Astrocyte (in vitro differentiated cells and primary cell): Measurements from ENCODE around the gene OR13C3. TPM values are rescaled to one million over a fixed set of nuclear protein-coding genes. Genes with fewer than 3 reads are reported as not detected.

ENCODE experiments used
- DNase-seq: peaks from one replicate; pipeline ENCODE4 v3.0.0-alpha.2; 2010; ENCODE audit warnings: low read depth
- FAIRE-seq: peaks from 2 replicates; lab custom pipeline; 2011; peaks lifted over from hg19 to GRCh38; lab: Jason Lieb, UNC
- H2AFZ ChIP-seq: 2 replicates; pipeline ENCODE4 v1.6.0; 2012; ENCODE audit warnings: low read depth, low read length, inconsistent platforms
- H3K27ac ChIP-seq: 2 replicates; pipeline ENCODE4 v1.5.1; 2011; ENCODE audit warnings: low read depth, low read length, inconsistent platforms
- H3K27me3 ChIP-seq: 2 replicates; pipeline ENCODE4 v1.6.0; 2011; ENCODE audit warnings: low read length, inconsistent platforms; ENCODE audit not compliant: insufficient read depth
- H3K36me3 ChIP-seq: 2 replicates; pipeline ENCODE4 v1.5.1; 2011; ENCODE audit warnings: low read length, inconsistent platforms; ENCODE audit not compliant: insufficient read depth
- H3K4me1 ChIP-seq: 2 replicates; pipeline ENCODE4 v1.5.1; 2011; ENCODE audit warnings: low read length, inconsistent platforms; ENCODE audit not compliant: insufficient read depth
- H3K4me2 ChIP-seq: 2 replicates; pipeline ENCODE4 v1.6.0; 2012; ENCODE audit warnings: low read length, inconsistent platforms
- H3K4me3 ChIP-seq: 2 replicates; pipeline ENCODE4 v1.5.1; 2011; ENCODE audit warnings: low read depth, mild to moderate bottlenecking, low read length, inconsistent platforms; ENCODE audit not compliant: insufficient read depth
- H3K79me2 ChIP-seq: 2 replicates; pipeline ENCODE4 v1.6.0; 2012; ENCODE audit warnings: mild to moderate bottlenecking, low read length, inconsistent platforms; ENCODE audit not compliant: insufficient read depth
- H3K9ac ChIP-seq: 2 replicates; pipeline ENCODE4 v1.6.0; 2012; ENCODE audit warnings: mild to moderate bottlenecking, low read length, inconsistent platforms
- H3K9me3 ChIP-seq: 2 replicates; pipeline ENCODE4 v1.5.1; 2012; ENCODE audit warnings: low read depth, mild to moderate bottlenecking, low read length, inconsistent platforms; ENCODE audit not compliant: insufficient read depth
- H4K20me1 ChIP-seq: 2 replicates; pipeline ENCODE4 v1.6.0; 2012; ENCODE audit warnings: low read length, inconsistent platforms; ENCODE audit not compliant: insufficient read depth
- H3K27ac Mint-ChIP-seq: one replicate; pipeline ENCODE4 v1.8.0; 2021; ENCODE audit warnings: mild to moderate bottlenecking, mixed read lengths; ENCODE audit not compliant: unreplicated experiment
- H3K27me3 Mint-ChIP-seq: one replicate; pipeline ENCODE4 v1.8.0; 2021; ENCODE audit warnings: low read depth, mixed read lengths; ENCODE audit not compliant: unreplicated experiment
- H3K36me3 Mint-ChIP-seq: one replicate; pipeline ENCODE4 v1.8.0; 2021; ENCODE audit warnings: low read depth, mixed read lengths; ENCODE audit not compliant: unreplicated experiment
- H3K4me1 Mint-ChIP-seq: one replicate; pipeline ENCODE4 v1.8.0; 2021; ENCODE audit warnings: low read depth, mixed read lengths; ENCODE audit not compliant: unreplicated experiment
- H3K4me3 Mint-ChIP-seq: one replicate; pipeline ENCODE4 v1.8.0; 2021; ENCODE audit warnings: mild to moderate bottlenecking, moderate library complexity, mixed read lengths; ENCODE audit not compliant: unreplicated experiment
- H3K9me3 Mint-ChIP-seq: one replicate; pipeline ENCODE4 v1.8.0; 2021; ENCODE audit warnings: mild to moderate bottlenecking, mixed read lengths; ENCODE audit not compliant: unreplicated experiment
- CTCF ChIP-seq: IDR thresholded peaks from 2 replicates; pipeline ENCODE4 v1.5.1; 2011; ENCODE audit warnings: low read depth, mild to moderate bottlenecking, inconsistent platforms, low read length, moderate library complexity; ENCODE audit not compliant: insufficient read depth
- EZH2 ChIP-seq: IDR thresholded peaks from 2 replicates; pipeline ENCODE4 v1.6.1; 2012; ENCODE audit warnings: mild to moderate bottlenecking, low read length, inconsistent platforms; ENCODE audit not compliant: insufficient read depth
- total RNA-seq: library from RNA; stranded (reverse); gene quantifications from 2 replicates; pipeline ENCODE4 v1.2.1, GENCODE V29; 2021

OR13C3 gene
- total RNA-seq, 1 donor from 2014 or later: not detected

- Histone ChIP-seq H3K4me1 (no peaks in the 10 kb centered on the region), H3K4me3 (no peak overlapping the region), H3K9ac (no peak overlapping the region), H3K4me2 (no peak overlapping the region), H3K79me2 (no peaks in the 10 kb centered on the region), H2AFZ (no peak overlapping the region), H3K27me3 (no peaks in the 10 kb centered on the region), H3K36me3 (no peaks in the 10 kb centered on the region), H3K9me3 (no peaks in the 10 kb centered on the region), H3K27ac (no peak overlapping the region), H4K20me1 (no peaks in the 10 kb centered on the region)
- no peaks in the 10 kb centered on the region for H3K36me3 Mint-ChIP-seq
- DNase-seq (no peak), FAIRE-seq (no peak)
- H3K4me3 Mint-ChIP-seq: no peak overlapping the region
- no peaks in the 10 kb centered on the region for H3K27me3 Mint-ChIP-seq
- no peaks in the 10 kb centered on the region for H3K4me1 Mint-ChIP-seq
- TF ChIP-seq EZH2 (no peak), CTCF (no peak)
- no peaks in the 10 kb centered on the region for H3K9me3 Mint-ChIP-seq
- H3K27ac Mint-ChIP-seq: no peak overlapping the region
These were observed 27.7 kb upstream of the OR13C3 start for GRCh38 chr9:104564358-104564757.

GRCh38 chr9:104556830-104557634 lies 20.4 kb upstream of the OR13C3 start:
- DNase-seq (no peak), FAIRE-seq (no peak)
- Histone ChIP-seq H3K9ac (no peak overlapping the region), H3K4me1 (no peaks in the 10 kb centered on the region), H3K79me2 (no peaks in the 10 kb centered on the region), H3K9me3 (no peaks in the 10 kb centered on the region), H3K4me2 (no peak overlapping the region), H3K27me3 (no peaks in the 10 kb centered on the region), H3K36me3 (no peaks in the 10 kb centered on the region), H2AFZ (no peak overlapping the region), H4K20me1 (no peaks in the 10 kb centered on the region), H3K27ac (no peak overlapping the region), H3K4me3 (no peak overlapping the region)
- peaks cover 20% of the 10 kb centered on the region for H3K4me1 Mint-ChIP-seq
- H3K9me3 Mint-ChIP-seq: peaks cover 4% of the 10 kb centered on the region
- no peak overlapping the region for H3K4me3 Mint-ChIP-seq
- H3K36me3 Mint-ChIP-seq: no peaks in the 10 kb centered on the region
- no peak for TF ChIP-seq CTCF
- no peak for TF ChIP-seq EZH2
- no peak overlapping the region for H3K27ac Mint-ChIP-seq
- no peaks in the 10 kb centered on the region for H3K27me3 Mint-ChIP-seq

GRCh38 chr9:104555521-104555920 lies 18.9 kb upstream of the OR13C3 start:
- Histone ChIP-seq H4K20me1 (no peaks in the 10 kb centered on the region), H3K4me1 (no peaks in the 10 kb centered on the region), H3K27ac (no peak overlapping the region), H3K4me3 (no peak overlapping the region), H3K27me3 (no peaks in the 10 kb centered on the region), H3K4me2 (no peak overlapping the region), H3K79me2 (no peaks in the 10 kb centered on the region), H3K36me3 (no peaks in the 10 kb centered on the region), H3K9me3 (no peaks in the 10 kb centered on the region), H2AFZ (no peak overlapping the region), H3K9ac (no peak overlapping the region)
- no peak overlapping the region for H3K27ac Mint-ChIP-seq
- H3K9me3 Mint-ChIP-seq: peaks cover 4% of the 10 kb centered on the region
- TF ChIP-seq EZH2 (no peak), CTCF (no peak)
- no peak overlapping the region for H3K4me3 Mint-ChIP-seq
- H3K36me3 Mint-ChIP-seq: no peaks in the 10 kb centered on the region
- H3K4me1 Mint-ChIP-seq: peaks cover 20% of the 10 kb centered on the region
- H3K27me3 Mint-ChIP-seq: no peaks in the 10 kb centered on the region
- FAIRE-seq (no peak), DNase-seq (no peak)
